Measurements from ENCODE around the gene ACBD7.

The ACBD7 gene

GRCh38 chr10:15113766-15114165 lies 25.2 kb upstream of the ACBD7 start:
- in situ Hi-C loops (cut with HindIII; ENCODE audit: low pct_unique_long_range_greater_than_20kb, low sequenced_read_pairs) = no loop called here

GRCh38 chr10:15112657-15113056 lies 24.1 kb upstream of the ACBD7 start:
- in situ Hi-C loops (cut with HindIII; ENCODE audit: low pct_unique_long_range_greater_than_20kb, low sequenced_read_pairs) = no loop called here
- DNase-seq (ENCODE audit: low read depth in 1 of 2, low spot score in 1 of 2) = no peak
- no peak for TF ChIP-seq JUND (IDR thresholded peaks at IDR 0.05; ENCODE audit: low read depth)

More at GRCh38 chr10:15113766-15114165, 25.2 kb upstream of the ACBD7 start:
- DNase-seq (ENCODE audit: low read depth in 1 of 2, low spot score in 1 of 2) = no peak
- no peak for TF ChIP-seq JUND (IDR thresholded peaks at IDR 0.05; ENCODE audit: low read depth)

- in situ Hi-C loops (cut with HindIII; ENCODE audit: low pct_unique_long_range_greater_than_20kb, low sequenced_read_pairs) = no loop called here
- peak; percentile 59 to 89 for DNase-seq (ENCODE audit: low read depth in 1 of 2, low spot score in 1 of 2)
- TF ChIP-seq JUND (IDR thresholded peaks at IDR 0.05; ENCODE audit: low read depth) = no peak
Observed at GRCh38 chr10:15106352-15107013, 17.9 kb upstream of the ACBD7 start.

GRCh38 chr10:15103513-15103912 lies 14.9 kb upstream of the ACBD7 start:
- TF ChIP-seq JUND (IDR thresholded peaks at IDR 0.05; ENCODE audit: low read depth) = no peak
- DNase-seq (ENCODE audit: low read depth in 1 of 2, low spot score in 1 of 2) = no peak
- in situ Hi-C loops (cut with HindIII; ENCODE audit: low pct_unique_long_range_greater_than_20kb, low sequenced_read_pairs) = no loop called here

- TF ChIP-seq JUND (IDR thresholded peaks at IDR 0.05; ENCODE audit: low read depth) = no peak
- in situ Hi-C loops (cut with HindIII; ENCODE audit: low pct_unique_long_range_greater_than_20kb, low sequenced_read_pairs) = no loop called here
- no peak for DNase-seq (ENCODE audit: low read depth in 1 of 2, low spot score in 1 of 2)
Observed at GRCh38 chr10:15099886-15100285, 11.3 kb upstream of the ACBD7 start.

GRCh38 chr10:15097011-15097812 lies 8.6 kb upstream of the ACBD7 start, which contains the start of gene RPP38:
Gene RPP38 (plus strand): TSS chr10:15097355. CDS start chr10:15103315, 5,960 bp downstream.
- TF ChIP-seq JUND (IDR thresholded peaks at IDR 0.05; ENCODE audit: low read depth) = no peak
- peak; percentile 94 to 99 for DNase-seq (ENCODE audit: low read depth in 1 of 2, low spot score in 1 of 2)
- in situ Hi-C loops (cut with HindIII; ENCODE audit: low pct_unique_long_range_greater_than_20kb, low sequenced_read_pairs) = no loop called here

- DNase-seq (ENCODE audit: low read depth in 1 of 2, low spot score in 1 of 2) = no peak
- in situ Hi-C loops (cut with HindIII; ENCODE audit: low pct_unique_long_range_greater_than_20kb, low sequenced_read_pairs) = no loop called here
- TF ChIP-seq JUND (IDR thresholded peaks at IDR 0.05; ENCODE audit: low read depth) = no peak
Observed at GRCh38 chr10:15096661-15097010, 8.1 kb upstream of the ACBD7 start.

- in situ Hi-C loops (cut with HindIII; ENCODE audit: low pct_unique_long_range_greater_than_20kb, low sequenced_read_pairs) = no loop called here
- DNase-seq (ENCODE audit: low read depth in 1 of 2, low spot score in 1 of 2) = no peak
- no peak for TF ChIP-seq JUND (IDR thresholded peaks at IDR 0.05; ENCODE audit: low read depth)
Observed at GRCh38 chr10:15092855-15093408, 4.4 kb upstream of the ACBD7 start.

GRCh38 chr10:15091418-15091817 lies 2.8 kb upstream of the ACBD7 start:
- no peak for TF ChIP-seq JUND (IDR thresholded peaks at IDR 0.05; ENCODE audit: low read depth)
- in situ Hi-C loops (cut with HindIII; ENCODE audit: low pct_unique_long_range_greater_than_20kb, low sequenced_read_pairs) = no loop called here
- no peak for DNase-seq (ENCODE audit: low read depth in 1 of 2, low spot score in 1 of 2)

GRCh38 chr10:15084502-15084922 lies 4.1 kb downstream of the ACBD7 start:
- TF ChIP-seq JUND (IDR thresholded peaks at IDR 0.05; ENCODE audit: low read depth) = no peak
- in situ Hi-C loops (cut with HindIII; ENCODE audit: low pct_unique_long_range_greater_than_20kb, low sequenced_read_pairs) = no loop called here
- DNase-seq (ENCODE audit: low read depth in 1 of 2, low spot score in 1 of 2) = peak; percentile 85 to 100

- no peak for DNase-seq (ENCODE audit: low read depth in 1 of 2, low spot score in 1 of 2)
- in situ Hi-C loops (cut with HindIII; ENCODE audit: low pct_unique_long_range_greater_than_20kb, low sequenced_read_pairs) = no loop called here
- TF ChIP-seq JUND (IDR thresholded peaks at IDR 0.05; ENCODE audit: low read depth) = no peak
Observed at GRCh38 chr10:15083674-15084501, 4.7 kb downstream of the ACBD7 start.

GRCh38 chr10:15075421-15075820 lies 13.2 kb downstream of the ACBD7 start:
- no peak for TF ChIP-seq JUND (IDR thresholded peaks at IDR 0.05; ENCODE audit: low read depth)
- in situ Hi-C loops (cut with HindIII; ENCODE audit: low pct_unique_long_range_greater_than_20kb, low sequenced_read_pairs) = no loop called here
- DNase-seq (ENCODE audit: low read depth in 1 of 2, low spot score in 1 of 2) = no peak

Measured in T47D (cell line).